ENCODE data around the gene NF2. TPM values are rescaled to one million over a fixed set of nuclear protein-coding genes. Genes with fewer than 3 reads are reported as not detected.

Gene NF2
- total RNA-seq, 1 experiment from 2014 or later: 47.7 TPM

- DNase-seq (ENCODE audit: low read depth, low spot score): peak; percentile 81
- in situ Hi-C loops (cut with HindIII; ENCODE audit: low pct_unique_long_range_greater_than_20kb, low sequenced_read_pairs): no loop called here
These were observed 21.8 kb downstream of the NF2 start for GRCh38 chr22:29625090-29625825.

- in situ Hi-C loops (cut with HindIII; ENCODE audit: low pct_unique_long_range_greater_than_20kb, low sequenced_read_pairs): no loop called here
These were observed 23.2 kb downstream of the NF2 start for GRCh38 chr22:29626497-29627195.

GRCh38 chr22:29627196-29627535 lies 23.7 kb downstream of the NF2 start:
- in situ Hi-C loops (cut with HindIII; ENCODE audit: low pct_unique_long_range_greater_than_20kb, low sequenced_read_pairs): no loop called here
- DNase-seq (ENCODE audit: low read depth, low spot score): no peak

More at GRCh38 chr22:29626497-29627195, 23.2 kb downstream of the NF2 start:
- peak; percentile 46 for DNase-seq (ENCODE audit: low read depth, low spot score)

GRCh38 chr22:29628996-29629902 lies 25.8 kb downstream of the NF2 start:
- no peak for DNase-seq (ENCODE audit: low read depth, low spot score)

GRCh38 chr22:29629903-29630516 lies 26.6 kb downstream of the NF2 start:
- in situ Hi-C loops (cut with HindIII; ENCODE audit: low pct_unique_long_range_greater_than_20kb, low sequenced_read_pairs): no loop called here
- DNase-seq (ENCODE audit: low read depth, low spot score): no peak

More at GRCh38 chr22:29628996-29629902, 25.8 kb downstream of the NF2 start:
- in situ Hi-C loops (cut with HindIII; ENCODE audit: low pct_unique_long_range_greater_than_20kb, low sequenced_read_pairs): no loop called here

- in situ Hi-C loops (cut with HindIII; ENCODE audit: low pct_unique_long_range_greater_than_20kb, low sequenced_read_pairs): no loop called here
- no peak for DNase-seq (ENCODE audit: low read depth, low spot score)
These were observed 27.6 kb downstream of the NF2 start for GRCh38 chr22:29630987-29631386.

GRCh38 chr22:29631725-29632124 lies 28.3 kb downstream of the NF2 start:
- no peak for DNase-seq (ENCODE audit: low read depth, low spot score)
- in situ Hi-C loops (cut with HindIII; ENCODE audit: low pct_unique_long_range_greater_than_20kb, low sequenced_read_pairs): no loop called here

- no peak for DNase-seq (ENCODE audit: low read depth, low spot score)
- in situ Hi-C loops (cut with HindIII; ENCODE audit: low pct_unique_long_range_greater_than_20kb, low sequenced_read_pairs): no loop called here
These were observed 29.2 kb downstream of the NF2 start for GRCh38 chr22:29632672-29633071.

GRCh38 chr22:29633514-29634312 lies 30.3 kb downstream of the NF2 start:
- in situ Hi-C loops (cut with HindIII; ENCODE audit: low pct_unique_long_range_greater_than_20kb, low sequenced_read_pairs): no loop called here

GRCh38 chr22:29634847-29635246 lies 31.4 kb downstream of the NF2 start:
- DNase-seq (ENCODE audit: low read depth, low spot score): no peak
- in situ Hi-C loops (cut with HindIII; ENCODE audit: low pct_unique_long_range_greater_than_20kb, low sequenced_read_pairs): no loop called here

More at GRCh38 chr22:29633514-29634312, 30.3 kb downstream of the NF2 start:
- no peak for DNase-seq (ENCODE audit: low read depth, low spot score)

- peak; percentile 74 for DNase-seq (ENCODE audit: low read depth, low spot score)
These were observed 32.4 kb downstream of the NF2 start for GRCh38 chr22:29635734-29636357.

GRCh38 chr22:29636751-29637150 lies 33.3 kb downstream of the NF2 start:
- in situ Hi-C loops (cut with HindIII; ENCODE audit: low pct_unique_long_range_greater_than_20kb, low sequenced_read_pairs): no loop called here
- DNase-seq (ENCODE audit: low read depth, low spot score): no peak

More at GRCh38 chr22:29635734-29636357, 32.4 kb downstream of the NF2 start:
- in situ Hi-C loops (cut with HindIII; ENCODE audit: low pct_unique_long_range_greater_than_20kb, low sequenced_read_pairs): no loop called here

GRCh38 chr22:29637181-29637580 lies 33.7 kb downstream of the NF2 start:
- in situ Hi-C loops (cut with HindIII; ENCODE audit: low pct_unique_long_range_greater_than_20kb, low sequenced_read_pairs): no loop called here
- DNase-seq (ENCODE audit: low read depth, low spot score): no peak

GRCh38 chr22:29638678-29639077 lies 35.2 kb downstream of the NF2 start:
- no peak for DNase-seq (ENCODE audit: low read depth, low spot score)
- in situ Hi-C loops (cut with HindIII; ENCODE audit: low pct_unique_long_range_greater_than_20kb, low sequenced_read_pairs): no loop called here

GRCh38 chr22:29639096-29639495 lies 35.7 kb downstream of the NF2 start:
- no peak for DNase-seq (ENCODE audit: low read depth, low spot score)
- in situ Hi-C loops (cut with HindIII; ENCODE audit: low pct_unique_long_range_greater_than_20kb, low sequenced_read_pairs): no loop called here

GRCh38 chr22:29641042-29641699 lies 37.7 kb downstream of the NF2 start:
- no peak for DNase-seq (ENCODE audit: low read depth, low spot score)
- in situ Hi-C loops (cut with HindIII; ENCODE audit: low pct_unique_long_range_greater_than_20kb, low sequenced_read_pairs): no loop called here
